NCI-H1417 treated with DMSO at 0.1 percent for 48 hours (cell line): ENCODE data around the gene TBCB.
"Not testable (repeated sequence)": the region's sequence is repeated elsewhere in the genome, so short reads cannot be mapped to it uniquely, and the experiment has no call there.

ENCODE experiments used
- DNase-seq: peaks from one replicate; lab custom pipeline; 2025; lab: John Stamatoyannopoulos, UW

TBCB gene

DNA sequence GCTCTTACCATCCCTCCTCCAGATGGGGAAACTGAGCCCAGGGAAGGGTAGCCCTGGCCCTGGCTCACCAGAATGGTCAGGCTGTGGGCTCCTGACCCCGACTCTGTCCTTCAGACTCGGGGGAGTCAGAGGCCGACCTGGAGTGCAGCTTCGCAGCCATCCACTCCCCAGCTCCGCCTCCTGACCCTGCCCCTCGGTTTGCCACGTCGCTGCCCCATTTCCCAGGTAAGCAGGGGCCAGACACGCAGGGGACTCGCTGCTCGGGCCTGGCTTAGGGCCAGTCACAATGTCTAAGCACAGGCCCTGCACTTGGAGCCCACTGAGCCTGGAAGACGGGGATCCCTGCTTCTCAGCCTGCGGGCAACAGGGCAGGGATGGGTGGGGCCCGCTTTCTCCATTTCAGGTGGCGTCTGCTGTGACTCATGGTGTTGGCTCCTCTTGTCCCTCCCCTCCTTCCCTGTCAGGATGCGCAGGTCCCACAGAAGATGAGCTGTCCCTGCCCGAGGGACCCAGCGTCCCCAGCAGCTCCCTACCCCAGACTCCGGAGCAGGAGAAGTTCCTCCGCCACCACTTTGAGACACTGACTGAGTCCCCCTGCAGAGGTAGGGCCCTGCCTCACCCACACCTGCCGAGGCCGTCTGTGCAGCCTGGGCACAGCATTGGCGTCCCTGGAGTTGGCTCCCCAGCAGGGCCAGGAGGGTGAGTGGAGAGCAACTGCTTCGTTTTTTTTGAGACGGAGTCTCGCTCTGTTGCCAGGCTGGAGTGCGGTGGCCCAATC, 13.5 kb upstream of the TBCB start:
- DNase-seq = no peak

DNA sequence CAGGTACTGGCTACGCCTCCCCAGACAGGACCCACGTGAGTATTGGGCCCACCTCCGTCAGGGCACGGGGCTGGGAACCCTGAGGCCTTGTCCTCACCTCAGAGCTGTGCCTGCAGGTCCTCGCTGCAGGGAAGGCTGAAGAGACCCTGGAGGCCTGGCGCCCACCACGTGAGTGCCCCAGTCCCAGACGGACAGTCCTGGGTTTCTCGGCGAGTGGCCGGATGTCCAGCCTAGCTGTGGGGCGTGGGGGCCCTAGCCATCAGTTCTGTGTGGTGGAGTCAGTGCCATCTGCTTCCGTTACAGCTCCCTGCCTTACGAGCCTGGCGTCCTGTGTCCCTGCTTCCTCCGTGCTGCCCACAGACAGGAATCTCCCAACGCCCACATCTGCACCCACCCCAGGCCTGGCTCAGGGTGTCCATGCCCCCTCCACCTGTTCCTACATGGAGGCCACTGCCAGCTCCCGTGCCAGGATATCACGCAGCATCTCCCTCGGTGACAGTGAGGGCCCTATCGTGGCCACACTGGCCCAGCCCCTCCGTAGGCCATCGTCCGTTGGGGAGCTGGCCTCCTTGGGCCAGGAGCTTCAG, 12.1 kb upstream of the TBCB start:
- DNase-seq = no peak

DNA sequence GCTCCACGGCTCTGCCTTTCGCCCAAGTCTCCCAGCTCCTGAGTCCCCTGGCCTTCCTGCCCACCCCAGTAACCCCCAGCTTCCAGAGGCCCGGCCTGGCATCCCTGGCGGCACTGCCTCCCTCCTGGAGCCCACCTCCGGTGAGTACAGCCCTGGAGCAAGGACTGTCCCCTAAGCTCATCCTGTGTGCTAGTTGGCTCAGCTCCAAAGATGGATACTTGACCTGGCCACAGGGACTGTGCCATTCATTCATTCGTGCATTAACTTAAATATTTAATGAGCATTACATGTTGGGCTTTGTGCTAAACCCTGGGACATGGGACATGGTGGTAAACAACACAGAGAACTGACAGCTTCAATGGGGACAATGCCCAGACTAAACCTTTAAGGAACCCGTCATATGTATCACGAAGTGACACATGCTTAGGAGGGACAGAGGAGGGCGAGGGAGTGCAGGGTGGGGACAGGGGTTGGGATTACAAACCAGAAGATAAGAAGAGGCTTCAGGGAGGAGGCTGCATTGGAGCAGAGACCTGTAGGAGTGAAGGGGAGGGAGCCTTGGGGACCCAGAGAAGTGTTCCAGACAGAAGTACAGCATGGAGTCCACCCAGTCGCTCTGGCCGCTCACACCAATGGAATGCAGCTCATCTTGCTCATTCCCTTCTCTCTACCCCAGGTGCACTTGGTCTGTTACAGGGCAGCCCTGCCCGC, 11.3 kb upstream of the TBCB start:
- DNase-seq = no peak

DNA sequence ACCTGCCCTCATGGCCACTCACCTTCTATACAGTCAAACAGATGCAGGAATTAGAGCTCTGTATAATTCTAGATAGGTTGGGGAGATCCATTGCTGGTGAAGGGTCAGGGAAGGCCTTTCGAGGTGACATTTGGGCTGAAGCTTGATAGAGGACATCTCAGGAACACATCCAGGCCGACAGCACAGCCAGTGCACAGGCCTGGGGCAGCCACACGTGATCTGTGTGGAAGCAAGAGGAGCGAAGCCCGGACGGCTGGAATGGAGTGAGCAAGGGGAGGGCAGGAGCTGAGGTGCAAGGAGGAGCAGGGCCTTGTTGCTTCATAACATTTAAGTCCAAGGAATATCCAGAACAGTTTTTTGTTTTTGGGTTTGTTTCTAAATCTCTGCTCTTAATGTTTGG, 8.8 kb upstream of the TBCB start:
- DNase-seq = no peak

DNA sequence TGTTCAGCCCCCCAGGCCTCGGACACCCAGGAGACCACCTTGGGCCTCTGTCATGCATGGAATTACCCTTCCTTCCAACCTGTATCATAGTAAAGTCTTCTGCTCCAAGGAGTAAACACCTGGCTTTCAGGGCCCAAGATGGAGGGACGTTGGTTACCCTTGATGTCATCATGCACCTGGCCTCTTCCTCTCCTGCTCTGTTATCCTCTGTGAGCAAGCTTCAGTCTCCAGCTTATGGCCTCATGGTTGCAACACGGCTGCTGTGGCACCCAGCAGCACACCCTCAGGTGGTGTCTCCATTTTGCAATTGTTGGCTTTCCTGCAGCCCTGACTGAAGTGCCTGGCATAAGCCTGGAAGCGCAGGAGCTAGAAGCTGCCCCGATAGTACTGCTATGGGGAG, 8.3 kb upstream of the TBCB start:
- no peak for DNase-seq

DNA sequence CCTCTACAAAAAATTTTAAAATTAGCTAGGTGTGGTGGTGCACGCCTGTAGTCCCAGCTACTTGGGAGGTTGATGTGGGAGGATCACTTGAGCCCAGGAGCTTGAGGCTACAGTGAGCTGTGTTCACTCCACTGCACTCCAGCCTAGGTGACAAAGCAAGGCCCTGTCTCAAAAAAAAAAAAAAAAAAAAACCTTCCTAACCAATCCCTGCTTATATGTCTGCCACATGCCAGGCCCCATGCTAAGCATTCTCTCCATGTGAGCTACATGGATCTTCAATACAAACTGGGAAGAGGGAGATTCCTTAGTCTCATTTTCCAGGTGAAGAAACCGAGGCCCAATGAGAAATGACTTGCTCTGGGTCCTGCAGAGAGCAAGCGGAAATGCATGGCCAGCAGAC, 6.6 kb upstream of the TBCB start:
- DNase-seq = no peak

DNA sequence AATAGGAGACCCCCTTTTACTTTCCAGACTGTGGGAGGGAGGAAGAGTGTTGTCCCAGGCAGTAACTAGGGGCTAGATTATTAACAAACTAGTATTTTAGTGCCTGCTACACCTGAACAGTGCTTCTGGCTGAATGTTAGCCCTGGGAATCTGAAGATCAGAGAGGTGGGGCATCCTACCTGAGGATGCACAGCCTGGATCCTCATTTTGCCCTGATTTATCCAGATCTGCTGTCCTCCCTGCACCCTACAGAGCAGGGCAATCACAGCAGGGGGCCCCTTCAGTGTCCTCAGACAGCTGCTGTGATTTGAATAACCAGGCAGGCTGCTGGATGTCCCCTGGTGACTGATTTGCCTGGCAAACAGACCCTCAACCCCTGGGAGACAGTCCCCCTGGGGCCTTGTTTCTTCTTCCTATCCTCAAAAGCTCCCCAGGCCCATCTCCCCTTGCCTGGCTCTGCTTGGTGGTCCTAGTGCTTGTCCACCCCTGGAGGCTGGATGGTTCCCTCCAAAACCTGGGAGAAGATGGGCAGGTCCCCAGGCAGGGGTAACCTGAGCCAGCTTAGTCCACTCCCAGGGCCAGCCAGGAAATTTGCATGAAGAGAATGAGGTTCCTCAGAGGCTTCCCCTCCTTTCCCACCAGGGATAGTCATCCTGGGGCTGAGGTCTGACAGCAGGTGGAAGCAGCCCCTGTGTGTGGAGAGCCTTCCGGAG, 4.6 kb upstream of the TBCB start, which contains the start of gene OVOL3:
TSS of gene OVOL3 (plus strand) at position 657 of the 713 bp plus-strand sequence. CDS start 60 bp downstream, outside the sequence.
- no peak for DNase-seq

DNA sequence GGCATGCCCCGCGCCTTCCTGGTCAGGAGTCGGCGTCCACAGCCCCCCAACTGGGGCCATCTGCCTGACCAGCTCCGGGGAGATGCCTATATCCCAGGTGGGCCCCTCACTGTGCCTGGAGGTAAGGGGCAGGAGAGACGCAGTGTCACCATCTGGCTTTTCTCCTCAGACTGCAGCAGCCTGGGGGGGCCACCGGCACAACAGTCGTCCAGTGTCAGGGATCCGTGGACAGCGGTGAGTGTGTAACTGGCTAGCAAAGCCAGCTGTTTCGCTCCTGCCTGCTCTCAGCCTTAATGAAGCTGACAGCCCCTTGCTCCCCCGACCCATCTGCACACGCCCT, 4.1 kb upstream of the TBCB start:
- no peak for DNase-seq

DNA sequence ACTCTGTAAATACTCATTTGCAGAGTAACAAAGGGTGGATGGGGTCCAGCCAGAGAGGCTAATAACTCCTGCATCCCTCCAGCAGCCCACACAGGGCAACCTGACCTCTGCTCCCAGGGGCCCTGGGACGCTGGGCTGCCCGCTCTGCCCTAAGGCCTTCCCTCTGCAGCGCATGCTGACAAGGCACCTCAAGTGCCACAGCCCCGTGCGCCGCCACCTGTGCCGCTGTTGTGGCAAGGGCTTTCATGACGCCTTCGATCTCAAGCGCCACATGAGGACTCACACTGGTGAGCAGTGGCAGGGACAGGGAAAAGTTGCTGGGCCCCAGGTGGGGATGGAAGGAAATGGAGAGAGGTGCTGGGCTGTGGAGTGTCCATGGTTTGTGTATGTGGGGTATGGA, 2.6 kb upstream of the TBCB start:
- no peak for DNase-seq

DNA sequence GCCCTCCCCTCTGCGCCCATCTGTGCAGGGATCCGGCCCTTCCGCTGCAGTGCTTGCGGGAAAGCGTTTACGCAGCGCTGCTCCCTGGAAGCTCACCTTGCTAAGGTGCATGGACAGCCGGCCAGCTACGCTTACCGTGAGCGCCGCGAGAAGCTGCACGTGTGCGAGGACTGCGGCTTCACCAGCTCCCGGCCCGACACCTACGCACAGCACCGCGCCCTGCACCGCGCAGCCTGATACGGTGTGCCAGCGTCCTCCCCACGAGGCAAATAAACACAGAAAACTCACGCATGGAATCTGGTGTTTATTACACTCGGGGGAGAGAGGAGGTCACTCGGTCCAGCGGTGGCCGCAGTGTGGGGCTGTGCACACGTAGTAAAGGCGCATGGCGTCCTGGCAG, 1.8 kb upstream of the TBCB start:
- DNase-seq = no peak

DNA sequence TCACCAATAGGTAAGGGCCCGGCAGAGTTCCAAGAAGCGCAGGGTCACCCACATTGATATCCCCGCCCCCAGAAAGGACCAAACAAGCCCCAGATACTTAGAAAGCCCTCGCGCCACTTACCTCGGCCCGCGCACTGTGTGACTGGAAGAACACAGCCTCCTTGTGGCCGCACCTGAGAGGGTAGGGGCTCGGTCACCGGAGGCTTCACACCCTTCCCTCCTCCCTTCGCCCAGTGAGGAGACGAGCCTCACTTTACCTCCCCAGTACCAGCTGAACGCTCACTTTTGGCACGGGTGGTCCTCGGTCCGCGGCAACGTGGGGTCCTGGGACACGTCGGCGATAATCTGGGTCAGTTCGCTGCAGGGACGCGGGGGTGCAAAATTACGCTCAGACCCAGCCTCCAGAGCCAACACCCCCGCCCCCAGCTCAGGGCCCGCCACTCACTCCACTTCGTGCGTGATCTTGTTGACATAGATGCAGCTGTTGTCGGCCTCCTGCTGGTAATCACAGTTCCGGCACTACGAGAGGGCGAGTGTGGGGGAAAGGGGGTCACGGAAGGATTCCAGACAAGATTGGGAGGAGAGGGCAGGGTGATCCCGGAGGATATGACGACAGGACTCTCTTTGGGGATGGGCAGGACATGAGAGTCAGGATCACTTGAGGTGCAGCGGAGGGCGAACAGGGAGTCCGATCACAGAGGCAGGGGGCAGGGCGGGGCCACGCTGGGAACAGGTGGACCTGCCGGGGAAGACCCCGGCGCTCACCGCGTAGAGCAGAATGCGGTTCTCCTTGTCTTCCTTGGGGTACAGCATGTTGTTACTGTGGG, 1.2 kb upstream of the TBCB start:
- no peak for DNase-seq

DNA sequence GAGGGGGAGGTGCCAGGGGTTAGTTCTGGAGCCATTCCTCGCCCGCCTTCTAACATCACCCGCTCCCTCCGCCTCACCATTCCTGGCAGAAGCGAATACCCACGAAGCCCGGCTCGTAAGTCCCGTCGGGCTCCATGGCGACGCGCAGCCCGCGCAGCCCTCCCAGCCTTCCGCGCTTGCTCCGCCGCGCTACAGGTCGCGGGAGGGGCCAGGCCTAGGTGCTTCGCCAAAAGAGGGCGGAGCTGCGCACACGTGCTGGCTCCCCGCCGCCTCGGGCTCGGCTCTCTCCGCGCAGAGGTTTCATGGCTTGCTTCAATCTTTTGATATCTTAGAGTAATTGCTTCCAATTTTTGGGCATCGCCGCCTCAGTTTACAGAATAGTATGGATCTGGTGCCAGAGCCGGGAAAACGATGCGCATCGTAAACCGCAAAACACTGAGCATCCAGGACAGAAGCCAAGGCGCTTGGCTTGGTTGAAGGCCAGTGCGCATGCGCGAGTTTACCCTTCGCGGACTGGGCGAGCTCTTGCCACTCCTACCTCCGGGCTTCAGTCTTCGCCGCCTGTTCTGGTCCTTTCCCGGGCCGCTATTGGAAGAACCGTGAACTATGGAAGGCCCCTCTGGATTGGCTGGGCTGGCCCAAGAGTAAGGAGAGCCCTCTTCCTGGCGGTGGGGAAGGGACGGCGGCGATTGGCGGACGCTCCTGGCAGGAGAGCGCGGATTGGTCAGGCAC, 381 bp upstream of the TBCB start, which contains the start of gene POLR2I:
TSS of gene POLR2I (minus strand) at position 155 of the 732 bp plus-strand sequence. CDS start at position 136, 19 bp downstream.
- DNase-seq = peak; percentile 97

DNA sequence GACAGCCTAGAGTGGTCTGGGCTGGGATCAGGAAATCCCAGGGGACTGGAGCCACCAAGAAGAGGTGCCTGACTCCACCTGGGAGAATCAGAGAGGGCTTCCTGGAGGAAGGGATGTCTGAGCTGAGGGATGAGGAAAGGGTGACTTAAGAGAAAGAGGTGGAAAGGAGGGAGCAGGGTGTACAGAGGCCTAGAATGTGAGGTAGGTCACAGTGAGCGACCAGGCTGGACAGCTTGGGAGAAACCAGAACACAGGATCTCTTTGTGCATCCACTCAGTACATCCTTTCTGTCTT, 1.0 kb downstream of the TBCB start:
- DNase-seq = no peak

DNA sequence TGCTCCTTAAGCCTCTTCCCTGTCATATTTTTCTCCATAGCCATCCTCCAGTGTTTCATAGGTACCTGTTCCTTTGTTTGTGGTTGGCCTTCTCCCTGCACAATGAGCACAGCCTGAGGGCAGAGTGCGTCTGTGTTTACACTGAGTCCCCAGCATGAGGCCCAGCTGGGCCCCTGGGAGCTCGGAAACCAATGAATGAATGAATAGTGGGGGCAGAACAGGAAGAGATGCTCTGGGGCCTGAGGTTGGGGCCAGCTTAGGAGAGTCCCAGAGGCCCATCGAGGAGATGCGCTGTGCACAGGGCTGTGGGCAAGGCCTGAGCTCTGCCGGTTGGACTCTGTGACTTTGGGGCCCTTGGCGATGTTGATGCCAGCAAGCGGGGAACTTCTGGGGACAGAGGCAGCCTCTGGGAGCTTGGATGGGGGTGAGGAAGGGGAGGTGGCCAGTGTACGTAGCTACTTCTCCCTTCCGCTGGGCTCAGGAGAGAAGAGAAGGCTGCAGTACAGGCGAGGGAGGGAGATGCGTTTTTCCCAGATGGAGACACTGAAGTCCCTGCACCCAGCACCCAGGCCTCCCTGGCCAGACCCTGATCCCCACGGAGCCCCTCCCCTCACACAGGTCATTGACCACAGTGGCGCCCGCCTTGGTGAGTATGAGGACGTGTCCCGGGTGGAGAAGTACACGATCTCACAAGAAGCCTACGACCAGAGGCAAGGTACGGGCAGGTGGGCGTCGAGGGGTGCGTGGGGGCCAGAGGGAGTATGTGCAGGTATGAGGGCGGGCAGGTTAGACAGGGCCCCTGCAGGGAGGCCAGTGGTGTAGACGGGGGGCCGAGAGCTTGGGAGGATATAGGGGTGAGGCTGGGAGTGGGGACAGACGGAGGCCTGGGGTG, 5.1 kb downstream of the TBCB start:
- DNase-seq = peak; percentile 6

DNA sequence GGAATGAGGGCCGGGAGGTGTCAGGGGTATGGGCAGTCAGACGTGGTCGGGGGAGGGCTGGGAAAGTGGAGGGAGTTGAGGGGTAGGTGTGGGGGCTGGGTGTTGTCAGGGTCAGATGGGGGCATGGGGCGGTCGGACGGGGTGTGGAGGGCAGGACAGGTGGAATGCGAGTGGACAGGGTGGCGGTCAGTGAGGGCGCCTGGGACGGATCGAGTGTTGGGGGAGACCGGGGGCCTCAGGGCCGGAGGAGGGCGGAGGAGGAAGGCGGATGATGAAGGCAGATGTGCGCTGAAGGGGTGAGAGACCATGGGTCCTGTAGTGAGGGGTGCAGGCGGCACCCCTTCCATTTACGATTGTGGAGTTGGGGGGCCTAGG, 5.7 kb downstream of the TBCB start:
- no peak for DNase-seq

DNA sequence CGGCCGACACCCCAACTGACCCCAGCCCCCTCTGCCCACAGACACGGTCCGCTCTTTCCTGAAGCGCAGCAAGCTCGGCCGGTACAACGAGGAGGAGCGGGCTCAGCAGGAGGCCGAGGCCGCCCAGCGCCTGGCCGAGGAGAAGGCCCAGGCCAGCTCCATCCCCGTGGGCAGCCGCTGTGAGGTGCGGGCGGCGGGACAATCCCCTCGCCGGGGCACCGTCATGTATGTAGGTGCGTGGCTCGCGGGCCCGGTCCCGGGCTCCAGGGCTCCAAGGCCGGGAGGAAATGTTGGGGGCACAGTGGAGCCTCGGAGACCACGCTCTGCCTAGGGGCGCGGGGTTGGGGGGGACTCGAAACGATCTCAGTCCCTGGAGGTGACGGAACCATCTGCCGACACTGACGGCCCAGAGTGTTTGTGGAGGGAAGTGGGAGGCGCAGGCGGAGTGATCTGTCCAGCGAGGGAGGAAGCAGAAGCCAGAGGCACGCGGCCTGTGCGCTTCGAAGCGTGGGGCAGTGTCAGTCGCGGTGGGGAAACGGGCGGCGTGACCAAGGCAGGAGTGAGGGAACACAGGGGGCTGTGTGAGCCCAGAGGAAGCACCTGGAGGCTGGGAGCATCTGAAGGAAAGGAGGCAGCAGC, 6.3 kb downstream of the TBCB start:
- DNase-seq = no peak

DNA sequence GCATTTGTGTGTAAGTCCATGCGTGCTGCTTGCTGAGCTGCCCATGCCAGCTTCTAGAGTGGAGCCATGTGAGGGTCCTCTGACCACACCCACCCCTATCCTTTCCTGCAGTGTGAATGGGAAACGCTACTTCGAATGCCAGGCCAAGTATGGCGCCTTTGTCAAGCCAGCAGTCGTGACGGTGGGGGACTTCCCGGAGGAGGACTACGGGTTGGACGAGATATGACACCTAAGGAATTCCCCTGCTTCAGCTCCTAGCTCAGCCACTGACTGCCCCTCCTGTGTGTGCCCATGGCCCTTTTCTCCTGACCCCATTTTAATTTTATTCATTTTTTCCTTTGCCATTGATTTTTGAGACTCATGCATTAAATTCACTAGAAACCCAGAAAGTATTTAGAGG, 10.3 kb downstream of the TBCB start:
- DNase-seq = no peak

DNA sequence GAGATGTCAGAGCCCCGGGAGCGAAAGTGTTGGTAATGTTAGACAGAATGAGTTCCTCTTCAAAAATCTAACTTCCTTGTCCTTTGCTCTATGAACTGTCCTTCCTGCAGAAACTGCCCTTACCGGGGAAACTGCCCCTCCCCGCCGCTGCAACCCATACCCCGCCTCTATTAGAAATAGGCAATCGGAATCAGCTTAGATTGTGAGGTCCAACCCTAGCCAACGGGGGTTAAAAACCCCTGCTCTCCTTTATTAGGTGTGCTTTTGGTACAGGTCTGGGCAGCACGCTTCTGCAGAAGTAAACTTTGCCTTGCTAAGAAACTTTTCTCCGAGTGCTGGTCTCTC, 13.1 kb downstream of the TBCB start:
- DNase-seq = no peak

DNA sequence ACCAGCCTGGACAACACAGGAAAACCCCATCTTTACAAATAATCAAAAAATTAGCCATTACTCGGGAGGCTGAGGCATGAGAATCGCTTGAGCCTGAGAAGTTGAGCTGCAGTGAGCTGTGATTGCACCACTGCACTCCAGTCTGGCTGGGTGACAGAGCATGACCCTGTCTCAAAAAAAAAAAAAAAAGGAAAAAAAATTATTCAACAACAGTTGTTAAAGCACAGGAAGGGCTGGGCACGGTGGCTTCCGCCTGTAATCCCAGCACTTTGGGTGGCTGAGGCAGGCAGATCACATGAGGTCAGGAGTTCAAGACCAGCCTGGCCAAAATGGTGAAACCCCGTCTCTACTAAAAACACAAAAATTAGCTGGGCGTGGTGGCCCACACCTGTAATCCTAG, 16.0 kb downstream of the TBCB start:
- not testable (repeated sequence) for DNase-seq

DNA sequence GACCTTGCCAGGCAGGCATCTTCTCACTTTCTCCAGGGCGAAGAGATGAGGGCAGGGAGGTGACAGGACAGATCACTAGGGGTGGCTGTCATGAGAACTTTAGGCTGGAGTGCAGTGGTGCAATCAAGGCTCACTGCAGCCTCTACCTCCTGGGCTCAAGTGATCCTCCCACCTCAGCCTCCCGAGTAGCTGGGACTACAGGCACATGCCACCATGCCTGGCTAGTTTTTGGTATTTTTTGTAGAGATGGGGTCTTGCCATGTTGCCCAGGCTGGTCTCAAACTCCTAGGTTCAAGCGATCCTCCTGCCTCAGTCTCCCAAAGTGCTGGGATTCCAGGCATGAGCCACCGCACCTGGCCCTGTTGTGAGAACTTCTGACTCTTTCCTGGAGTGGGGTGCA, 19.6 kb downstream of the TBCB start:
- DNase-seq = not testable (repeated sequence)
